Body of pancreas (tissue), 4 donors: ENCODE measurements around the gene AKTIP. TPM values are rescaled to one million over a fixed set of nuclear protein-coding genes. Genes with fewer than 3 reads are reported as not detected.

Source experiments
- ATAC-seq: fragments of 150-250 bp; one replicate; pipeline ENCODE4 v1.9.1; 2016
- DNase-seq, 4 donors: peaks; one replicate each; pipeline ENCODE4 v3.0.0-alpha.2; 2019
- H3K27ac ChIP-seq, 4 donors: fragments of 200-600 bp; sonication (generic); 1 replicate in 3 of 4; 2 replicates in 1 of 4; pipeline versions ENCODE4 v1.5.1 to v1.6.1; 2016 to 2019; ENCODE audit warnings: mild to moderate bottlenecking in 1 of 4, mixed read lengths in 1 of 4, moderate library complexity in 1 of 4
- H3K27me3 ChIP-seq, 2 donors: fragments of 200-600 bp; sonication (generic); one replicate each; pipeline ENCODE4 v1.6.0; 2016; ENCODE audit warnings: mild to moderate bottlenecking in 1 of 2
- H3K36me3 ChIP-seq, 2 donors: fragments of 200-600 bp; sonication (generic); replicated peaks in 1 of 2; 2 replicates each; pipeline ENCODE4 v1.5.1; 2016; ENCODE audit warnings: low read depth in 2 of 2; ENCODE audit not compliant: insufficient read depth in 1 of 2
- H3K4me1 ChIP-seq: fragments of 200-600 bp; sonication (generic); one replicate; pipeline ENCODE4 v1.6.0; 2016
- H3K4me3 ChIP-seq, 2 donors: fragments of 200-600 bp; sonication (generic); 1 replicate in 1 of 2; 2 replicates in 1 of 2; pipeline ENCODE4 v1.5.1; 2016 to 2019
- H3K9me3 ChIP-seq, 3 donors: fragments of 200-600 bp; sonication (generic); 1 replicate in 2 of 3; 2 replicates in 1 of 3; pipeline ENCODE4 v1.5.1; 2016
- POLR2A ChIP-seq, 3 donors: fragments of 450-650 bp; IDR thresholded peaks; one replicate each; pipeline ENCODE4 v1.6.1; 2016; ENCODE audit warnings: antibody characterized with exemption in 3 of 3, mild to moderate bottlenecking in 2 of 3
- WGBS, 2 donors: methylation state at CpG; one replicate each; pipeline ENCODE4 v1.1.5; 2017; 5-methylcytosine and 5-hydroxymethylcytosine counted together
- intact Hi-C: fragments of 100-400 bp; cut with DNase I; formaldehyde crosslinking; loops from one replicate; pipeline ENCODE4 v1.15.1; 2023
- total RNA-seq, 2 donors: library from RNA; depleted of rRNA; stranded (reverse); fragments of >200 nt; gene quantifications; one replicate each; pipeline ENCODE4 v1.1.0, GENCODE V29; 2016
- TF ChIP-seq, protein P1 (sequence below), 7 experiments: fragments of 450-650 bp in 4 of 7; fragments of 200-600 bp in 3 of 7; sonication (generic) in 3 of 7; IDR thresholded peaks; one replicate each; pipeline ENCODE4 v1.5.1; 2016 to 2019; ENCODE audit warnings: antibody characterized with exemption in 7 of 7

AKTIP gene
- total RNA-seq, 2 donors from 2014 or later = 32.2 to 40.5 TPM

DNA sequence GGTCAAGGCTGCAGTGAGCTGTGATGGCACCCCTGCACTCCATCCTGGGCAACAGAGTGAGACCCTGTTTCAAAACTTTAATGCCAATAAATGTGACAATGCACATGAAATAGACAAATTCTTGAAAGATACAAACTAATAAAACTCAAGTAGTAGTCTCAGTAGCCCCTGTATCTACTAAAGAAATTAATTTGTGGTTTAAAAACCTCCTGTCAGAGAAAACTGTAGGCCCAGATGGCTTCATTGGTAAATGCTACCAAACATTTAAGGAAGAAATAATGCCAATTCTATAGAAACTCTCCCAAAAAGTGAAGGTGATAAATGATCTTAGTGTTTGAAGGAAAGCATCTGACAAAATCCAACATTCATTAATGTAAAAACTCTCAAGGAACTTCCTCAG lies 16.8 kb downstream of the AKTIP start:
- Histone ChIP-seq H3K27me3 (no peaks in the 10 kb centered on the region), H3K27ac (no peak overlapping the region), H3K36me3 (peaks cover 0 to 28% of the 10 kb centered on the region in 2 donors), H3K4me3 (no peak overlapping the region), H3K4me1 (no peaks in the 10 kb centered on the region), H3K9me3 (no peaks in the 10 kb centered on the region)
- DNase-seq (no peak), ATAC-seq (no peak)
- intact Hi-C loops = no loop called here
- TF ChIP-seq, protein P1, sequence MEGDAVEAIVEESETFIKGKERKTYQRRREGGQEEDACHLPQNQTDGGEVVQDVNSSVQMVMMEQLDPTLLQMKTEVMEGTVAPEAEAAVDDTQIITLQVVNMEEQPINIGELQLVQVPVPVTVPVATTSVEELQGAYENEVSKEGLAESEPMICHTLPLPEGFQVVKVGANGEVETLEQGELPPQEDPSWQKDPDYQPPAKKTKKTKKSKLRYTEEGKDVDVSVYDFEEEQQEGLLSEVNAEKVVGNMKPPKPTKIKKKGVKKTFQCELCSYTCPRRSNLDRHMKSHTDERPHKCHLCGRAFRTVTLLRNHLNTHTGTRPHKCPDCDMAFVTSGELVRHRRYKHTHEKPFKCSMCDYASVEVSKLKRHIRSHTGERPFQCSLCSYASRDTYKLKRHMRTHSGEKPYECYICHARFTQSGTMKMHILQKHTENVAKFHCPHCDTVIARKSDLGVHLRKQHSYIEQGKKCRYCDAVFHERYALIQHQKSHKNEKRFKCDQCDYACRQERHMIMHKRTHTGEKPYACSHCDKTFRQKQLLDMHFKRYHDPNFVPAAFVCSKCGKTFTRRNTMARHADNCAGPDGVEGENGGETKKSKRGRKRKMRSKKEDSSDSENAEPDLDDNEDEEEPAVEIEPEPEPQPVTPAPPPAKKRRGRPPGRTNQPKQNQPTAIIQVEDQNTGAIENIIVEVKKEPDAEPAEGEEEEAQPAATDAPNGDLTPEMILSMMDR (IDR thresholded peaks at IDR 0.05) = no peak
- no peak for TF ChIP-seq POLR2A (IDR thresholded peaks at IDR 0.05)

DNA sequence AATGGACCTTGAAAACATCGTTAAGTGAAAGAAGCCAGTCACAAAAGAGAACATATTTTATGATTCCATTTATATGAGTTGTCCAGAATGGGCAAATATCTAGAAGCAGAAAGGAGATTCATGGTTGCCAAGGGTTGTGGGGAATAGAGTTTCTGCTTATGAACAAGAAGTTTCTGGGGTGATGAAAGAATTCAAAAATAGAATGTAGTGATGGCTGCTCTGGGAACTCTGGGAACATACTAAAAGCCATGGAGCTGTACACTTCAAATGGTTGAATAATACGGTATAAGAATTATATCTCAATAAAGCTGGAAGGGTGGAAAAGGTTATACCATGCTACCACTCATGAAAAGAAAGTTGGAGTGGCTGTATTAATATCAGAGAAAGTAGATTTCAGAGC lies 18.5 kb downstream of the AKTIP start:
- H3K36me3 ChIP-seq = peaks cover 0 to 38% of the 10 kb centered on the region in 2 donors
- H3K27ac ChIP-seq = no peak overlapping the region
- intact Hi-C loops = no loop called here
- no peak overlapping the region for H3K4me3 ChIP-seq
- H3K27me3 ChIP-seq = no peaks in the 10 kb centered on the region
- ATAC-seq = no peak
- DNase-seq = no peak
- TF ChIP-seq, protein P1 (IDR thresholded peaks at IDR 0.05) = no peak
- no peak for TF ChIP-seq POLR2A (IDR thresholded peaks at IDR 0.05)
- WGBS, 2 donors = 94 to 97% methylated on average over 2 of the region's 2 CpGs
- H3K9me3 ChIP-seq = no peaks in the 10 kb centered on the region
- no peaks in the 10 kb centered on the region for H3K4me1 ChIP-seq

DNA sequence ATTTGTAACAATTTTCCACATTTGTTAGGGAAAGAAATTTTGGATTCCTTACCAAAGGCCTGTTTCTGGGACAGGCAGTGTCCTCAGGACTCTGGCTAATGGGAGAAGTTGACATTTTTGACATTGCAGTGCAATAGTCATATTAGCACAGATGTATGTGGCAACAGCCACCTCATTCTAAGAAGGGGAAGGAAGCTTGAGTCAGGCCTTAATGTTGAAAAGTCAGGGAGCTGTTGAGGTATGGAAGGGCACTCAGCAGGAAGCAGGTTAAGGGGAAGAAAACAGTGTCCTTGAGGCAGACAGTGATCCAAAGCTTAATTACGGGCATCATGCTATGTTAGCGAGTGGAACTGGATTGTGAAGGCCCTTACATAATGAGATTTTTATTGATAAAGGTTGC lies 20.9 kb downstream of the AKTIP start:
- 83 to 100% methylated on average over 2 of the region's 2 CpGs for whole genome bisulfite sequencing, 2 donors
- ATAC-seq = no peak
- H3K36me3 ChIP-seq = peaks cover 0 to 41% of the 10 kb centered on the region in 2 donors

DNA sequence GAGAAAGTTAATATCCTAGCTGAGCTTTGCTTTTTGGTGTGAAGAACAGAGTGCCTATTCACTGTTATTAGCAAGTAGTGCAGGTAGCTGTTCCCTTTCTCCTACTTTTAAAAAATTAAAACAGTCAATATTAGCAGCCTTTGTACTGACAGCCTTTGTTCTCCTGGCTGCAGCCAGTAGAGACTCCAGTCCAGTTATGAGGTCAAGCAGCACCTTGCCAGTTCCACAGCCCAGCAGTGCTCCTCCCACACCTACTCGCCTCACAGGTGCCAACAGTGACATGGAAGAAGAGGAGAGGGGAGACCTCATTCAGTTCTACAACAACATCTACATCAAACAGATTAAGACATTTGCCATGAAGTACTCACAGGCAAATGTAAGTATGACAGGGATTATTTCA lies 22.6 kb downstream of the AKTIP start:
- no peaks in the 10 kb centered on the region for H3K4me1 ChIP-seq
- peaks cover 0 to 39% of the 10 kb centered on the region in 2 donors for H3K36me3 ChIP-seq
- H3K27me3 ChIP-seq = no peaks in the 10 kb centered on the region
- intact Hi-C loops = no loop called here
- no peak overlapping the region for H3K27ac ChIP-seq
- no peak overlapping the region for H3K4me3 ChIP-seq
- DNase-seq (no peak), ATAC-seq (no peak)
- WGBS, 2 donors = 81 to 88% methylated on average over 1 of the region's 1 CpG
- TF ChIP-seq POLR2A (IDR thresholded peaks at IDR 0.05) = no peak
- TF ChIP-seq, protein P1 (IDR thresholded peaks at IDR 0.05) = no peak
- no peaks in the 10 kb centered on the region for H3K9me3 ChIP-seq

More for the DNA sequence above, 20.9 kb downstream of the AKTIP start:
- Histone ChIP-seq H3K4me3 (no peak overlapping the region), H3K9me3 (no peaks in the 10 kb centered on the region), H3K27ac (no peak overlapping the region), H3K27me3 (no peaks in the 10 kb centered on the region), H3K4me1 (no peaks in the 10 kb centered on the region)
- intact Hi-C loops = no loop called here
- no peak for TF ChIP-seq POLR2A (IDR thresholded peaks at IDR 0.05)
- TF ChIP-seq, protein P1 (IDR thresholded peaks at IDR 0.05) = no peak
- no peak for DNase-seq

DNA sequence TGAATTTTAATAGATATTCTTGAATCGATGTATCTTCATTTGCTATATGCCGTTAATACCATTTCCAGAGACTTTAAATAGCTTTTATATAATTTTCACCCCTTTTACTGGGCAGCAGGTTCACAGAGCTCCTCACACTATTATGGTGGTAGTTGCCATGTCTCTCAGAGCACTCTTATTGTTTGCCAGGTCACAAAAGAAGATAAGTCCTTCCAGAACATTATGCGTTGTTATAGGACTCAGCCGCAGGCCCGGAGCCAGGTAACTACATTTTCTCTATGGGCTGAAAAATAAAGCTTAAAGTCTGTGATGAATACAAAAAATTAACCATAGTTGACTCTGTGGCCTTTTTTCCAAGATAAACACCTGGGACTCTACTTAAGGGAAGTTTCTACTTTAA lies 24.0 kb downstream of the AKTIP start:
- 87 to 92% methylated on average over 5 of the region's 5 CpGs for WGBS, 2 donors
- DNase-seq (no peak), ATAC-seq (no peak)
- Histone ChIP-seq H3K36me3 (peaks cover 0 to 37% of the 10 kb centered on the region in 2 donors), H3K27ac (no peak overlapping the region), H3K4me3 (no peak overlapping the region), H3K27me3 (no peaks in the 10 kb centered on the region), H3K9me3 (no peaks in the 10 kb centered on the region), H3K4me1 (no peaks in the 10 kb centered on the region)
- TF ChIP-seq, protein P1 (IDR thresholded peaks at IDR 0.05) = no peak
- TF ChIP-seq POLR2A (IDR thresholded peaks at IDR 0.05) = no peak
- intact Hi-C loops = no loop called here
